SKM-1 treated with dmso at 0.1 percent for 144 hours (cell line): ENCODE results near the gene CRKL.
"Not testable (repeated sequence)": the region's sequence is repeated elsewhere in the genome, so short reads cannot be mapped to it uniquely, and the experiment has no call there.

Experiments
- DNase-seq: peaks from one replicate; lab custom pipeline; 2025; ENCODE audit not compliant: unreplicated experiment; lab: John Stamatoyannopoulos, UW

Gene CRKL, protein sequence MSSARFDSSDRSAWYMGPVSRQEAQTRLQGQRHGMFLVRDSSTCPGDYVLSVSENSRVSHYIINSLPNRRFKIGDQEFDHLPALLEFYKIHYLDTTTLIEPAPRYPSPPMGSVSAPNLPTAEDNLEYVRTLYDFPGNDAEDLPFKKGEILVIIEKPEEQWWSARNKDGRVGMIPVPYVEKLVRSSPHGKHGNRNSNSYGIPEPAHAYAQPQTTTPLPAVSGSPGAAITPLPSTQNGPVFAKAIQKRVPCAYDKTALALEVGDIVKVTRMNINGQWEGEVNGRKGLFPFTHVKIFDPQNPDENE

DNA sequence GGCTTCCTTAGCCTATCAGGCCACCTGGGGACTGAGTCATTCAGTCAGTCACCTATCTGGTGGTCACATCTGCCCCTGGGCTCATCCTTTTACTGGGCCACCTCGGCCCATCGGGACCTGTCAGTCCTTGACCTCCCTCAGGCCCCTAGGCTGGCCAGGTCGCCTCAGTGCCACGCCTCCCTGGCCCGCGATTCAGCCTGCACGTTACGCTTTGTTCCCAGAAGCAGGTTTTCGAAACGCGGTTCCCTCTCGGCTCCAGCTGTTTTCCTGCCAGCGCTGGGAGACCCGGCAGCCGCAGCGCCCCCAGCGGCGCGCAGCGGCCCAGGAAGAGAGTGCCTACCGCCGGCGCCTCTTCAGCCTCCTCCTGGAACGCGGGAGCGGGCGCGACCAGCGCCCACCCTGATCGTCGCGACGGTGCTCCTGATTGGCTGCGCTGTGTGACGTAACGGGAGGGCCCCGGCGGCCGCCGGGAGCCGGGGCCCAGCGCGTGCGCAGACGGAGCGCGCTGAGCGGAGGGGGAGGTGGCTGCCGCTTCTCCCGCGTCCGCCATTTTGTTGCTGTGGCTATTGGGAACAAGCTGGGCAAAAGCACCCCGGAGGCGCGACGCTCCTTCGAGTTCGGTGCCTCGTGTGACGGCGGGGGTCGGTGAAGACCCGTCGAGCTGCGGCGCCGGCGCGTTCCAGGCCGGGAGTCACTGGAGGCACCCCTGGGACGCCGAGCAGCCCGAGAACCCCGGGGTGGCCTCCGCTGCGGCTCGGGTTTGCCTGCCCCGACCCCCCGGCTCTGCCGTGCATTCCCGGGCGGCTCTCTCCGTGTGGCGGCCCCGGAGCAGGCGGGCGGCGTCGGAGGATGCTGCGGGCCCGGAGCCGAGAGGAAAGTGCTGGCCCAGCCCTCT, at the start of gene CRKL:
Gene CRKL (plus strand): TSS at position 492 of the 895 bp plus-strand sequence. CDS start 528 bp downstream, outside the sequence.
- DNase-seq, result peak; percentile 96

DNA sequence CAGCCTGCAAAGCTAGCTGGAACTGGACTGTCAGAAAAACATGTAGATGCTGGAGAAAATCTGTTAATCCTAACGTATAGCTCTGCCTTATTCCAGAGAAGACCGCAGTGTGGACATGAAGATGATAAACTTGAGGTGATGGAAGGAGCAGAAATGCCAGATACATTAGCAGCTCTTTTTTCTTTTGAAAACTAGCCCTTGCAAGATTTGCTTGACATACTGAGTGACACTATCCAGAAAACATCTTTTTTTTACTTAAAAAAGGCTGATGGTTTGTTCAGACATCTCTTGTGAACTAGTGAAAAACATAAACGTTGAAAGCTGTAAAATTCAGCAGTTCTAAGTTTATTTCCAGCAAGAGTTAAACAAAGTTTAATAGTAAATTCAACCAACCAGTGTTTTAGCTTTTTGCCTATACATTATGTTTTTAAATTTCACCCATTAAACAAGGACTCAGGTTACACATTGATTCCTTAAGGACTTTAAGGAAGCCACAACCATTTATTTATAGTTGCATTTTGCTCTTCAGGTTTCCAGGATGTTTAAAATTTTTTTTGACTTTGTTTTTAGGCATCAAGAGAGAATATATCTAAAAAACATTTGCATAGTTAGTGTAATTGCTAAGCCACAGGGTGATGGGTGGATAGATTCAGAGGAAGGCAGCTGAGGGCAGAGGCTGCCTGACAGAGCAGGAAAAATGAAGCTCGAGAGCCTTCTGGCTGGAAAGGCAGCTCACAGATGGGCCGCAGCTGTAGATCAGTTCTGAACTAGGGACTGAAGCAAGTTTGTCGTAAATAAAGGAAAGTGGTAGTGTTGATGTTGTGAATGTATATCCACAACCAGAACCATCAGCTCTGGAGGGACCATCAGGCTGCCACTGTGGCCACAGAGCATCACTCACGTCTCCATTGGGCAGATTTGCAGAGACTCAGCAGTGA, 48.9 kb upstream of the CRKL start:
- DNase-seq, result no peak

DNA sequence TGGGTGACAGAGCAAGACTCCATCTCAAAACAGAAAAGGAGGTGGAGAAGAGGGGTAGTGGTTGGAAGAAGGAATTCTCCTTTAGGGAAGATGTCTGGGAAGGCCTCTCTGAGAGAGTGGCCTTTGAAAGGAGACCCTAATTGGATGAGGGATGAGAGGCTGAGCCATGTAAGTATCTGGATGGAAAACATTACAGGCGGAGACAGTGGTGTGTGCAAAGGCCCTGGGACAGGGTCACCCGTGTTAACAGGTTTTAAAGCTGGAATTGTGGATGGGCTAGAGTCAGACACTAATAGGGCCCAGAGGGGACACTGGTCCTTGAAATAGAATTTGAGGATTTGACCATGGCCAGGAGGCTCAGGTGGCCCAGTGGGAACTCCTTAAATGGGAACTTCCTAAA, 48.0 kb upstream of the CRKL start:
- DNase-seq, result no peak

DNA sequence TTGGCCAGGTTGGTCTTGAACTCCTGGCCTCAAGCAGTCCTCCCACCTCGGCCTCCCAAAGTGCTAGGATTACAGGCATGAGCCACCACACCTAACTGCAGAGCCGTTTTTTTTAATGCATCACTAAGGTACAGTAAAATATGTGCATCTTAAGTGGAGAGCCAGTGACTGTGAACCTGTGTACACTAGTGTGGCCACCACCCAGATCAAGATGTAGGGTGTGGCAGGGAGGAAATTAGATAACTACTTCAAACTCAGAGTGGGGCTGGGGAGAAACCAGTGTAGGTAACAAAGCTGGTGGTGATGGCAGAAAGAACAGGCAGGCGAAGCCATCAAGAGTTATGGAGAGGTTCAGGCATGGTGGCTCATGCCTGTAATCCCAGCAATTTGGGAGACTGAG, 44.0 kb upstream of the CRKL start:
- DNase-seq, result no peak

DNA sequence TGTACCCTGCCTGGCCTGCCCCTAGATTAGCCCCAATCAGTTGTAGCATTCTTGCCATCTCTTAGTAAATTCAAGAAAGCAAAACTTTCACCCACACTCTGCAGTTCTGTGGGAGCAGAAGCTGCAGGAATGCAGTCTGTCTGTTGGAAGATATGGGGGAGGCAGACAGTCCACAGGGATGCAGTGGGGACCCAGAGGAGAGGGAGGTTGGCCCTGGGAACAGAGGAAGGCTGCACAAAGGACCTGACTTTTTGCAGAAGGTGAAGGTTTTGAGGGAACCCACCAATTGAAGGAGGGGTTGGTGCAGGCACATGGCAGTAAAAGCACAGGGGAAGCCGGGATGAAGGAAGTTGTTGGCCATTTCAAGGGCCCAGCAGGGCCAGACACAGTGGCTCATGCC, 41.9 kb upstream of the CRKL start:
- no peak for DNase-seq

DNA sequence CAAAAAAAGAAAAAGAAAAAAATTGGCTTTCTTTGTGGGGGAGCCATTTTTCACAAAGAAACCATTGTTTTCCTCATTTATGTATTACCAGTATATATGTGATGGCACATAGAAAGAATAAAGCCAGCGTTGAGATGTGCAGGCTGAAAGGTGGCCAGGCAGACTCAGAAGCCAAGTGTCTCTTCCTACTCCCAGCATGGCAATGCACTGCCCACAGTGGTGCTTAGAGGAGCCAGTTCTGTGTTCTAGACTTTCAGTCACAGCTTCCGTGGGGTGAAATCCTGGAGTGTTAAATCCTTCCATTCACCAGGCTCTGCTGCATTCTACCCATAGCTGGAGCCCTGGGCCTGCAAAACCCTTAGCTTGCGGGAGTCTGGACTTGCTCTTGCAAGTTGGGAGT, 39.5 kb upstream of the CRKL start:
- DNase-seq, result no peak

DNA sequence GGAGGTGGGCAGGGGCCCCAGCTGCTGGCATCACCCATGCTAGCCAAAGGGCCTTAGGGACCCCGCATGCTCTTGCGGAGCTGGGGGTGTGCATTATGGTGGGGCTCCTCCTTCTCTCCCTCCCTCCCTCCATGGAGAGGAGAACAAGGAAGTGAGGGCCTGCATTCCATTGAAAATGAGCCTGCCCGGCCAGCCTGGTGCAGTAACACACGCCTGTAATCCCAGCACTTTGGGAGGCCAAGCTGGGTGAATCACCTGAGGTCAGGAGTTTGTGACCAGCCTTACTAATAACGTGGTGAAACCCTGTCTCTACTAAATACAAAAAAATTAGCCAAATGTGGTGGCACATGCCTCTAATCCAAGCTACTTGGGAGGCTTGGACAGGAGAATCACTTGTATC, 36.0 kb upstream of the CRKL start:
- DNase-seq, result no peak

DNA sequence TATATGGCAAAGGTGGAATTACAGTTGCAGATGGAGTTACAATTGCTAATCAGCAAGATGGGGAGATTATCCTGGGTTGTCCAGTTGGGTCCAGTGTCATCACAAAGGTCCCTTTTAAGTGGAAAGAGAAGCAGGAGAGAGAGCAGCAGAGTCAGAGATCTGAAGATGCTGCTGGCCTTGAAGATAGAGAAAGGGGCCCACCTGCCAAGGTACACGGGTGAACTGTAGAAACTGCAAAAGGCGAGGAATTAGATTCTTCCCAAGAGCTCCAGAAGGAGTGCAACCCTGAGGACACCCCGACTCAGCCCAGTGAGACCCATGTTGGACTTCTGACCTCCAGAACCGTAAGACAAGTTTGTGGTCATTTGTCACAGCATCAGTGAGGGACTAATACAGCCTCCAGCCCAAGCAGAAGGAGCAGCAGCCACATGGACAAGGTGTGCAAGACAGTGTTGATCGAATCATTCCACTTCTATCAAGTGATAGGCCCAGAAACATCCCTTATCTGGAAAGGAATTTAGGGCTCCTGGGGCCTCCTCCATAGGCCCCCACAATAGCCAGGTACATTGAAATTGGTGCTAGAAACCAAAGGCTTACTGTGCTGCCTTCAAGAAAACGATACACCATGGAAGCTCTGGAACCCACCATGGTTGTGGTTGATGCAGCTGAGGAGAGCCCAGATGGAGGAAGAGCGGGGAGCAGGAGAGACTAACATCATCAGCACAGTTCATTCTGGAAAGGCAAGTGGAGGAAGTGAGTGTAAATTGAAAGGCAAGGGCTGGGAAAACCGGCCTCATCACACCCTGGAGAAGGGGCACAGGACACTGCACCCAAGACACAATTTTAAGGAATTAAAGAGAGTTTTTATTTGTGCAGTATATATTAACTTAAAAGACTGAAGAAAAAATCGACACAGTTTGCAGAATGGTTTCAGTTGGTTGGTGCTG, 35.1 kb upstream of the CRKL start:
- DNase-seq, result no peak

DNA sequence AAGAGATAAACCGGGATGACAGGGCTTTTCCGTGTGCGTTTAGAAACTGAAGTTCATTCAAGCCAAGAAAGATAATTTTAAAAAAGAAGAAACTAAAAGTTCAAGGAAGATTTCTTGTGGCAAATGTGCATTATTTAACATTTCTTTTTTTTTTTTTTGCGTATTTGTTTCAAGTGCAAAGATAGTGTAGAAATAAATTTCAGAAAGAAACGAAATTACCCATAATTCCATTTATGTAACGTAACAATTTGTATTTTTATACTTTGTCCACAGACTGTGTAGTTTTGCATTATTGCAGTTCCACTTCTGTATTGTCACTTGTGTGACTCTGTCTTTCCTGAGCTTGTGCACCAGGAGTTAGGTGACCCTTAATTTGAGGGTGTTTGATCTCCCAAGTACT, 34.4 kb upstream of the CRKL start:
- DNase-seq, result no peak

DNA sequence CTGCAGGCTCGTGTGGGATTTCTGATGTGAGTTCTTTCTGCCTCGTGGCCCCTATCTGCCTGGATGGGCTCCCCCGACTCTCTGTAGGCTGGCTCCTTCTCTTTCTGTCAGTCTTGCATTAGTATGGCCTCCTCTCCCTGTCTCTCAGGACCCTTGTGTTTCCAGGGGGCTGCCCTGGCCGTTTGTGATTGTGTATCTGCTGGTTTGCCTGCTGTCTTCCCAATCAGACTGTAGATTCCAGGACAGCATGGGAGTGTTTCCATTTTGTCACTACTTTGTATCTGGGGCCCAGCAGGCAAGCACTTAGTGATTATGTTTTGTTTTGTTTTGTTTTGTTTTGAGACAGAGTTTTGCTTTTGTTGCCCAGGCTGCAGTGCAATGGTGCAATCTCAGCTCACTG, 32.8 kb upstream of the CRKL start:
- no peak for DNase-seq

DNA sequence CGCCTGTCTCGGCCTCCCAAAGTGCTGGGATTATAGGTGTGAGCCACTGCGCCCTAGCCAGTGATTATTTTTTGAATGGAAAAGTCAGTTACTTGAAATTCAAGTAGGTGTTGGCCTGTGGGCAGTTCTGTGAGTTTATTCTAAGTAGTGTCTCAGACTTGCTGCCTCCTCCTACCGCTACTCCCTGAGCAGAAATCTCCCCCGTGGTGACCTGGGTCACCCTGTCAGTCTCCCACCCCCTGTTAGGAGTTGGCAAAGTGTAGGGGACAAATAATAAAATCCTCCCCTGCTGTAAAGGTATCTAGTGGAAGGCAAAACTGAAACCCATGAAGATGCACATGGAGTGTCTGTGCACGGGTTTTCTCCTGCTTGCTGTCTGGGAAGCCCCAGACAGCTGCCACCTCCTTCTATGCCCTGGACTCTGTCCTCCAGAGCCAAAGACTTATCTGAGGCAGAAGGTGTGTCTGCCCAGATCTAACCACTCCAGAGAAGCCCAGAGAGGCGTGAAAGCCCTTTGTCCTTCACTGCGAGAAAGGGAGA, 32.1 kb upstream of the CRKL start:
- DNase-seq, result no peak

DNA sequence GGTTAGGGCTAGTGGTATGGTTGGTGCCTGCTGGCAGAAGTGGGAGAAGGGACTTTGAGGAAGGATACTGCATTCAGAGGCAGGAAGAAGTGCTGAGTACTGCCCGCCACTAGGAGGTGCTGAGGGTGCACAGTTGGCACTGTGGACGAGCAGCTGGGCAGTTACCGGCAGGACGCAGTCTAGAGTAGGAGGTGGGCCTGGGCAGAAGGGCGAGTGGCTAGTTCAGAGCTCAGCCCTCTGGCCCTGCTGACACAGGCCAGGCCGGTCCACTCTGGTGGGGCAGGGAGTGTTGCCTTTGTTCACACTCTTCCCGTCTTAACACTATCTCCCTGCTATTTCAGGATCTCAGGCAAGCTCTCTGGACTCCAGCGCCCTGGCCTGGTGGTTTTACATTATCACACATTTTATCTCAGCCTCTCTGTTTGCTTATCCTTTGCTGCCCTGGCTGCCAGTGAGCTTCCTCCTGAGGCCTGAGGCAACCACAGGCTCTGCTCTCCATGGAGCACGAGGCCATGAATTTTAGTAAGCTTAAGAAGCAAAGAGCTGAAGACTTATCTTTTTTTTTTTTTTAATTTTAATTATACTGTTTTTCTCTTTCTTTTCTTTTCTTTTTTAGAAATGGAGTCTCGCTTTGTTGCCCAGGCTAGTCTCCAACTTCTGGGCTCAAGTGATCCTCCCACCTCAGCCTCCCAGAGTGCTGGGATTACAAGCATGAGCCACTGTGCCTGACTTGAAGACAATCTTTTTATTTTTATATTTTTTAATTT, 31.5 kb upstream of the CRKL start:
- DNase-seq, result peak; percentile 71

DNA sequence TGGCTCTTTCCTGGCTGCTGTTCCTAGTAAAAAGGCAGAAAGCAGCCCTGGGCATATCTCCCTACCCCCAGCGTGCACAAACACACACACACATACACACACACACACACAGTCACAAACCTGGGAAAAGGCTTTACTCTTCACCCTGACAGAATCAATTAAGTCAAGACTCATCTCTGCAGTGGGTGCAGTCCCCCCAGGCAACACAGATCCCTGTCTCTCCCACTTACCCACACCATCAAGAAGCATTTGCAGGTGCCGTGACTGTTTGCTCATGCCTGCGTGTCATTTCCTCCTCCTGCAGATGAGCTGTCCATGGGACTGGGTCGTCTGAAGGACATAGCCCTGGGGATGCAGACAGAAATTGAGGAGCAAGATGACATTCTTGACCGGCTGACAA, 29.8 kb upstream of the CRKL start:
- DNase-seq, result no peak

DNA sequence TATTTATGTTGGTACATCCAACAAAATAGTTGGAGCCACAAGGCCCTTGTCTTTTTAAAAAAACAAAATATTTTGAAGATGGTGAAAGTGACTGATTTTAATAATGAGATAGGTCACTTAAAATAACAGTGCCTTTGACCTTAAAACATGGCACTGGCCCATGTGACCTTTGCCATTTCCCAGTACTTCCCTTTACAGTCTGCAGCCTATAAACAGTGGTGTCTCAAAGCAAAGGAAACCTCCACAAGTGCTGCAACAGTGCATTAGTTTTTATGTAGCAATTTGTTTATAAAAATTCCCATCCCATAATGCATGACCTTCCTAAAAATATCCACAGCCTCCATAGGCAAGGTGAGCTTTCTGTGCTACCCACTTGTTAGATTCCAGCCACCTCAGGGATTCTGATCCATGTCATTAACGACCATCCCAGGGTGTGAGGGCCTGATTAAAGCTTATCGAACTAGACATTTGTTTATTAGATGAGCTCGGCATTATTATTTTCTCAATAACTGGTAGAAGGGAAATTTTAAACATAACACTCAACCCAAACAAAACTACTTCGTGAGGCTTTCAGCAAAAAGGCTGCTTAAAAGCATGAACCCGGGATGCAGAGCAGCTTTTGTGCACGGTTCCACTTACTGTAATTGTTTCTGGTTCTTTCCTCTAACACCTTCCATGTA, 28.0 kb upstream of the CRKL start:
- no peak for DNase-seq

DNA sequence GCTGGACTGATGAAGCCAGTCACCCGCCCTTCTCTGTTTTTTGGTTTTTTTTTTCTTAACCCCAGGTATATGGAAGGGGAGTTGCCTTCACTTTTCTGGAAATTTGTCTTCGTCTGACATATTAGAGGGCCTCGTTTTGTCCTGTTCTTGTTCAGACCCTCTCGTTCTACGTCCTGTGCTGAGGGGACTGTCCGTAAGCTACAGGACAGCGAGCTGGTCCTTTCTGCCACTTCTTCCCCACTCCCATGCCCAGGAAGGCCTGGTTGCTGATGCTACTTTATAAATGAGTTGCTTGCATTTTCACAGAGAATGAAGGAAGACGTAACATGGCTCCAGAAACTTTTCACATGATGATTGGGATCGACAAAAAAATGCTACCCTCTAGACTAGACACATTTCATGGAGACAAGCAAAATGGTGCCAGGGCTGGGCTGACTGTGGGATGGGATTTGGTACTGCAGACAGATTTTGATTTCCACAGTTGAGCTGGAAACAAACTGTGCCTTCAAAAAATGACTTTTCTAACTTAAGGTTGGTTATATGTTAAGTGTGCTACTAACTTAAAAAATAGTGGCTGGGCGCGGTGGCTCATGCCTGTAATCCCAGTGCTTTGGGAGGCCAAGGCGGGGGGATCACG, 27.2 kb upstream of the CRKL start:
- DNase-seq, result no peak

DNA sequence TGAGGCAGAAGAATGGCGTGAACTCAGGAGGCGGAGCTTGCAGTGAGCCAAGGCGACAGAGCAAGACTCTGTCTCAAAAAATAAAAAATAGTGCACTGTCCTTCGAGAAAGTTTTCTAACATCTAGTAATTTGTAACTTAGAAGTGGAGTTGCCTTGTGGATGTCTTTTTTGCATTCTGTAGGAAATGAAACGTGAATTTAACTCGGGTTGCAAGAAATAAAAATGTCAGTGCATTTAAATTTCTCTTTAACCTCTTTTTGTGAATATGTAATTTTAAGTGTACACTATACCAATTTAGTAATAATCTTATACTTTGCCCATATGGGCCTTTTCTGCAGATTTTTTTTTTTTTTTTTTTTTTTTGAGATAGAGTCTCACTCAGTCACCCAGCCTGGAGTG, 26.2 kb upstream of the CRKL start:
- no peak for DNase-seq

DNA sequence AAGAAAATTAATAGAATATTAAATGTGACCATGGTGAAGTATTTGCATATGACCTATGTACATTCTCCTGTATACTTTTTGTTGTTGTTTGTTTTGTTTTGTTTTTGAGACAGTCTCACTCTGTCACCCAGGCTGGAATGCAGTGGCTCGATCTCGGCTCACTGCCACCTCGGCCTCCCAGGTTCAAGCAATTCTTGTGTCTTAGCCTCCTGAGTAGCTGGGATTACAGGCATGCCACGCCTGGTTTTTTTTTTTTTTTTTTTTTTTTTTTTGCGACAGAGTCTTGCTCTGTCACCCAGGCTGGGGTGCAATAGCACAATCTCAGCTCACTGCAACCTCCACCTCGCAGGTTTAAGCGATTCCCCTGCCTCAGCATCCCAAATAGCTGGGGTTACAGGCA, 19.5 kb upstream of the CRKL start:
- DNase-seq, result not testable (repeated sequence)

DNA sequence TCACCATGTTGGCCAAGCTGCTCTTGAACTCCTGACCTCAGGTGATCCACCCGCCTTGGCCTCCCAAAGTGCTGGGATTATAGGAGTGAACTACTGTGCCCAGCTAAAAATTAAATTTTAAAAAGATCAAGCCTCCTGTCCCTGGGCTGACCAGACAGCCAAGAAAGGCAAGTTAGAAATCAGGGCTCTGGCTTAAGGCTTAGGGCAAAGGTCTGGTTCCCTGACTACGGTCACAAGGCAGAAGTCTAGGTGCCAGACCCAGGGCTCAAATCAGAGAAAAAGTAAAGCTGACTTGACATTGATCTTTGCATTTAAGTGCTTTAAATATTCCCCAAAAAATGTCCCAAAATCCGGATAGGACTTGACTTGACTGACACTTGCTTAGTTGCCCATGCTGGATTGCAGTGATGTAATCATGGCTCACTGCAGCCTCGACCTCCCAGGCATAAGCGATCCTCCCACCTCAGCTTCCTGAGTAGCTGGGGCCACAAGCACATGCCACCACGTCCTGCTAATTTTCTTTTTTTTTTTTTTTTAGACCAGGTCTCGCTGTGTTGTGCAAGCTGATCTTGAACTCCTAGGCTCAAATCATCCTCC, 17.3 kb upstream of the CRKL start:
- no peak for DNase-seq
